OCI-LY1 (cell line): Measurements from ENCODE around the gene POLG2.

ENCODE experiments used
- EZH2 ChIP-seq: fragments of 200-600 bp; sonication (generic), shearing (Covaris generic); IDR thresholded peaks from 2 replicates; pipeline ENCODE4 v1.8.0; 2017; ENCODE audit warnings: borderline replicate concordance, mixed run types, mild to moderate bottlenecking, antibody characterized with exemption, low read length, moderate library complexity, mixed read lengths
- TF ChIP-seq, protein P1 (sequence below): fragments of 200-600 bp; sonication (generic), shearing (Covaris generic); IDR thresholded peaks from 2 replicates; pipeline ENCODE4 v1.5.1; 2017; ENCODE audit warnings: mild to moderate bottlenecking, antibody characterized with exemption, low read length, moderate library complexity, mixed read lengths

DNA sequence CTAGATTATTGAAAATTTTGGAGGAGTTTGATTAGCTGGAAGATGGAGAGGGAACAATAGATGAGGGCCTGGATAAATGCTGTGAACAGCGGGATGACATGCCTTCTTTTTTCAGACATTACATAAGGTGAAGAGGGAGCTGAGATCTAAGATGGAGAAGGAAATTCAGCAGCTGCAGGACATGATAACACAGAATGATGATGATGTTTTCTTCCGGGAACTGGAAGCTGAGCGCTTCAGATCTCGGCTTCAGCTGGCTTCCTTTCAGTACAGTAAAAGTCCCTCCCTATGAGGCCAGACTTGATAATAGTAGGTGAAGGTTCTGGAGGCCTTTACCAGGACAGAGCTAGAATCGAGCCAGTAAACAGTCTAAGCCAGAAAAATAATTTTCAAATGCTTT, 40.6 kb upstream of the POLG2 start:
- TF ChIP-seq, protein P1, sequence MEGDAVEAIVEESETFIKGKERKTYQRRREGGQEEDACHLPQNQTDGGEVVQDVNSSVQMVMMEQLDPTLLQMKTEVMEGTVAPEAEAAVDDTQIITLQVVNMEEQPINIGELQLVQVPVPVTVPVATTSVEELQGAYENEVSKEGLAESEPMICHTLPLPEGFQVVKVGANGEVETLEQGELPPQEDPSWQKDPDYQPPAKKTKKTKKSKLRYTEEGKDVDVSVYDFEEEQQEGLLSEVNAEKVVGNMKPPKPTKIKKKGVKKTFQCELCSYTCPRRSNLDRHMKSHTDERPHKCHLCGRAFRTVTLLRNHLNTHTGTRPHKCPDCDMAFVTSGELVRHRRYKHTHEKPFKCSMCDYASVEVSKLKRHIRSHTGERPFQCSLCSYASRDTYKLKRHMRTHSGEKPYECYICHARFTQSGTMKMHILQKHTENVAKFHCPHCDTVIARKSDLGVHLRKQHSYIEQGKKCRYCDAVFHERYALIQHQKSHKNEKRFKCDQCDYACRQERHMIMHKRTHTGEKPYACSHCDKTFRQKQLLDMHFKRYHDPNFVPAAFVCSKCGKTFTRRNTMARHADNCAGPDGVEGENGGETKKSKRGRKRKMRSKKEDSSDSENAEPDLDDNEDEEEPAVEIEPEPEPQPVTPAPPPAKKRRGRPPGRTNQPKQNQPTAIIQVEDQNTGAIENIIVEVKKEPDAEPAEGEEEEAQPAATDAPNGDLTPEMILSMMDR: no peak
- TF ChIP-seq EZH2: no peak
